GM19238 (cell line): ENCODE measurements around the gene VPS18.

Experiments
- DNase-seq: peaks from one replicate; pipeline ENCODE4 v3.0.0; 2011; ENCODE audit warnings: low spot score; ENCODE audit not compliant: insufficient read length

VPS18 gene

DNA sequence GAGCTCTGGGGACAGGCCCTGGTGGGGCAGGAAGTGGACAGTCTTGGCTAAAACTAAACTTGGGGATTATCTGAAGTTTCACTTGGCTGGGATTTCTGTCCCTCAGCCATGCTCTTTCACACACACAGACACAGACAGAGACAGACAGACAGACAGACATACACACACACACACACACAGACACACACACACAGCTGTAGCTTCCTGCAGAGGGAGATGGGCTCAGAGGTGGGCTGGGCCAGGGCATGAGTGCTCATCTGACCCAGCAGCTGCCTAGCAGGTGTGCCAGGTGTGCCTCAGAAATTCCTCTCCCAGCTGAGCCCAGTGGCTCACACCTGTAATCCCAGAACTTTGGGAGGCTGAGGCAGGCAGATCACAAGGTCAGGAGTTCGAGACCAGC, 23.5 kb upstream of the VPS18 start:
- no peak for DNase-seq

DNA sequence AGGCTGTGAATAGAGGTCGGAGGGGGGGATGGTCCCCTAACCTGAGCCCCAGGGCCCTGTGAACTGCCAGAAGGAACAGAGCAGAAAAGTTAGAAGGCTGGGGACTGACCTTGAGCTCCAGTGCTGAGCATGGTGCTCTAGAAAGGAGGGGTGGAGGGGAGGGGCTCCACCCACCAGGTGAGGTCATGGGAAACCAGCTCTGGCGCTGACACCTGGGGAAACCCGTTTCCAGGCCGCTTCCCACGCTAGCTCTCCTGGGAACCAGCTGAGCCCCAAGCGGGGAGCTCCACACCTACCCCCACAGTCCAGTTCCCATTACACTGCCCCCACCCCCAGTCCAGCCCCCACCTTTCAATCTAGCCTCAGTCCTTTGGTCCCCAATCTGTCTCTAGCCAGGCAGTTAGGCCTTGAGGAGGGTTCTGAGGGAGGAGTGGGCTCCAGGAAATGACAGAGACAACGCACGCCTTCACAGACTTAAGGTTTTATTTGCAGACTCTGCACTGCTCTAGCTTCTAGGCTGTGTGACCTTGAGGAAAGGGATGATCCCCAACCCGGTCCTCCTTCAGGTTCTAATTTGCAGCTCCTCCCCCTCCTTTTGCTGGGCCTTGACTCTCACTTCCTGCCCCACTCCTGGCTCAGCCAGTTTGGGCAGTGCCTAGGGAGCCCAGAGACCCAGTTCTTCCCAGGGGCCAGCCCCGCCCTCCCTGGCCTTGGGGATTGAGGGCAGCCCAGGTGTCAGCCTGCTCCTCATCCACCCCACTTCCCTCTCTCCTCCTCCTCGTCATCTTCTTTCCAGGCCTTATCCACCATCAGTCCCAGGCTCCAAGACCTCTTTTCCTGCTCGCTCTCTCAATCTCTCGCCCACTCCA, 22.3 kb upstream of the VPS18 start:
- DNase-seq = peak; percentile 57

DNA sequence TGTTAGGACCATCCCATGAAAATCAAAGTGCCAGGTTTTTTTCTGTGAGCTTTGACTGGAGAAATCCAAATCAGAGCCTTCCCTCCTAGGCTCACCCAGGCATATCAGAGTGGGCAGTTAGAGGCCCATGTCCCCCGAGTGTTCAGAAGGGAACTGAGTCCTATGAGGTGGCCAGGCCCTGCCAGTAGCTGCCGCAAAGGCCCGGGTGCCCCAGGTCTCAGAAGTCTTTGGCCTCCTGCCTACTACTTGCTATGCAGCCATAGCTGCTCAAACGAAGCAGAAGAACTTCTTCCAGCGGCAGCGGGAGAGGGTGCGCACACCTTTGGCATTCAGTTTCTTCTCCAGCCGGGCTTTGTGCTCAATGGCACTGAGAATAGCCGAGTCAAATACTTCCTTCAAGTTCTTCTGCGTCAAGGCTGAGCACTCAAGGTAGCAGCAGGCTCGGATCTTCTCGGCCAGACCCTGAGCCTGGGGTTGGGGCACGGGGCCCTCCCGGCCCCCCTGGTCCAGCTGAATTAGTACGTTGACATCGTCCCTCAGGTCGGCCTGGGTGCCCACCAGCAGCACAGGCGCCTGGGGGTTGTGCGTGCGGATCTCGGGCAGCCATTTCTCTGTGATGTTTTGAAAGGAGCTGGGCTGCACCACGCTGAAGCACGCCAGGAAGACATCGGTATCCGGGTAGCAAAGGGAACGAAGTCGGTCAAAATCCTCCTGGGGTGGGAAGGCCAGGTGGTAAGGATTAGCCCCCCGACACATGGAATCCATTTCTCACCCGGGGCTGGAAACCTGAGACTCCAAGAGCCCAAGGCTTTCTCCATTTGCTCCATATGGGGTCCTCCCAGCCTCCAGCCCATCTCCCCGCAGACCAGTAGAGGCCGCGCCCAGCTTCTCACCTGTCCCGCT, 21.2 kb upstream of the VPS18 start:
- no peak for DNase-seq

DNA sequence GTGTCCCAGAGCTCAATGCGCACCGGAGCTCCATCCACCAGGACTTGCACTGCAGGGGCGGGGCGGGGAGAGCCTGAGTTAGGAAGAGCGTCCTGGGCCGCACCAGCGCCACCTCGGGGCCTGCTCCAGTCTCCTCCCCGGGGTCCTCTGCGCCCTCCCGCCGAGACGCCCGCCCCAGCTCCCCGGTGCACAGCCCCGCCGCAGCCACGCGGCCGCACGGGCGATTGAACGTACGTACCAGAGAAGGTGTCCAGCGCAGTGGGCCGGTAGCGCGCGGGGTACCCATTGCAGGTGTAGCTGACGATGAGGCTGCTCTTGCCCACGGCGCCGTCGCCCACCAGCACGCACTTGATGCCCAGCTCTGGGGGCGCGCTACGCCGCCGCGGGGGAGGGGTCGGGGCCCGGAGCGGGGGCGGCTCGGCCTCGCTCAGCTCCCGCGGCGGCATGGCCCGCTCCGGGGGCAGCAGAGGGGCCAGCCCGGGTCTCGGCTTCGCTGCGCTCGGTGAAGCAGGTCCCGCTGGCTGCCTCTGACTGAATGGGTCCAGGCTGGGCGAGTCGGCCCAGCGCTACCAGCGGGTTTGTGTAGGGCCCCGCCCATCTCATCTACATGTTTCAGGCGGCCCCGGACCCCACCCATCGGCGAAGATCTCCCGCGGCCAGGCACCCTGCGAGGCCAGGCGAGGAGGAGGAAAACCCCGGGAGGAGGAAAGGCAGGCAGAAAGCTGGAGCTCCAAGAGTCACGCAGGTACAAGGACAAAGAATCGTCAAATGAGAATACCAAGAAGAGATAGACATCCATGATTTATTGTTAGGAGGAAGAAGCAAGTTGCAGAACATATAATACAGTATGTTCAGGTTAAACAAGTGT, 20.3 kb upstream of the VPS18 start, which contains the start of gene RHOV:
Gene RHOV, minus strand, starts transcription at position 541 of the 868 bp plus-strand sequence. Its CDS starts 95 bp downstream, at position 446.
- DNase-seq = peak; percentile 69

DNA sequence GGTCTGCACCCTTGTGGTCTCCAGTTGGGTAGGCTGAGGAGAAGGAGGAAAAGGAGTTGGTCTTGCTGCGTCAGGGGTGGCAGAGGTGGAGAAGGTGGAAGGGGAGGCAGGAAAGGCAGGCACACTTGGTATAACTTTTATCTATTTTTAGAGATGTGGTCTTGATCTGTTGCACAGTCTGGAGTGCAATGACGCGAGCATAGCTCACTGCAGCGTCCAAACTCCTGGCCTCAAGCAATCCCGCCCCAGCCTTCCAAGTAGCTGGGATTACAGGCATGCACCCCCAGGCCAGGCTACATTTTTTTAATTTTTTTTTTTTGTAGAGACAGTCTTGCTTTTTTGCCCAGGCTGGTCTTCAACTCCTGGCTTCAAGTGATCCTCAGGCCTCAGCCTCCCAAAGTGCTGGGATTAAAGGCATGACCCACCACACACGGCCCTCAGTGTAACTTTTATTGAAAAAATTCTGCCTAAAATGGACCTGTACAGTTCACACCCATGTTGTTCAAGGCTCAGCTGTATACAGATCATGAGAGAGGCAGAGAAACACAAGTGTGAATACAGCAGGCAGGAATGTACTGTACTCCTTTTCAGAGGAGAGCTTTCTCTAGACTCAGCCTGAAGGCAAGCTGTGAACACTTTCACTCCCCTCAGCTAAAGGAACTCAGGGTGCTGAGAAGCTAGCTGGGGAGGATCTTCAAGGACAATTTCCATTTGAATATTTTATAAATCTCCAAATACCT, 18.1 kb upstream of the VPS18 start:
- no peak for DNase-seq

DNA sequence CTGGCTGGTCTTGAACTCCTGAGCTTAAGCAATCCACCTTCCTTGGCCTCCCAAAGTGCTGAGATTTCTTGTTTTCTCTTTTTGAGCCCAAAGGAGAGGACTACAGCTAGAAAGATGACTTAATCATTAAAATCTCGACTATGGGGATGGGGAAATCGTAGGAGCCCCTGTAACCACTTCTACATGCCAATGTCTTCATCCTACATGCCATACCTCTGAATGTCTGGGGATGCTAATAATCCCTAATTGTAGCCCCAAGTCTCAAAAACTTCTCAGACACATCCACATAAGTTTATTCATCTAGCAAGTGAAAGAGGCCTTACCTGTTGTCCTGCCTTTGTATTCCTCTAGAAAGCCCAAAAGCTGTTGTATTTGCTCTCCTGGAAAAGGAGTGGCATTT, 16.6 kb upstream of the VPS18 start:
- no peak for DNase-seq

DNA sequence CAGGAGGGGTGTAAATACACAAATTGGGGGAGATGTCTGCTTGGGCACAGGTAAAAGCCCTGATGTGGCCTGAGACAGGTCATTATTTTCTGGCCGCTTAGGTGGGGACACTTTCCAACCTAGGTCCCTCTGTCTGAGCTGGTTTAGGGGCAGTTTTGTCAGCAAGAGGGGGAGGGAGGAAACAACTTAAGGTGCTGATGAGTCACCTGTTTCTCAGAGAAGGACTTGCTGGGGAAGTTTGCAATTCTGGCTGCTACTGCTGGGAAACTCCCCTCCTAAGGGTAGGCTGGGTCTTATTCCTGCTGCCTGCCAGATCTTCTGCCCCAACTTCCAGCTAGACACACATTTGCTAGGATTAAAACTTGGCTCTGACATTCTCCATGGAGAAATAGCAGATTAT, 15.5 kb upstream of the VPS18 start:
- peak; percentile 47 for DNase-seq

DNA sequence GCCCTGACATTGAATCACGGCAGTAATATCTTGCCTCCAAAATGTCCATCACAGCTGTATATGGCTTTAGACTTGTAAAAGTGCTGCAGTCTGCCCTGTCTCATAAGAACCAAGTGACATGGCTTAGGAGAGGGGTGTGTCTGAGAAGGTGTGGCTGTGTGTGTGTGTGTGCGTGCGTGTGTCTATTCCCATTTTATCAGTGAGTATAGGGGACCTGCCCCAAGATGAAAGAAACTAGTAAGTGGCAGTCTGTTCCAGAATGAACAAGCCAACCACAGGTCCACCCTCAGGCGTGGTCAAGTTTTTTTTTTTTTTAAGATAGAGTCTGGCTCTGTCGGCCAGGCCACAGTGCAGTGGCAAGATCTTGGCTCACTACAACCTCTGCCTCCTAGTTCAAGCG, 14.6 kb upstream of the VPS18 start:
- no peak for DNase-seq

DNA sequence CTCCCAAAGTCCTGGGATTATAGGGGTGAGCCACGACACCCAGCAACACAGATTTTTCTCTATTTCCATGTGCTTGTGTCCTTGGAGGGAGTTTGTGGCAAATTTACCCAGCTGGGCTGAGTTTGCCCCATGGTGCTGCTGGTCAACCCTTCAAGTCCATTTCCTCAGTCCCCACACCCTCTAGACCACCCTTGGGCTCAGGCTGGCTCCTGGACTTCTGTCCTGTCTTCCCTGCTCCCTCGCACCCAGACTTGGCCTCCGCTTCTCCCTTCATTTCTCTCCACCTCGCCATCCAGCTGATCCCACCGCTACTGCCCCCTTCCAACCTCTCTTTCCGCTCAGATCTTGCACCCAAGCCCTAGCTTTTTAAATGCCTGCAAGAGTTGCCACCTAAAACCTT, 12.9 kb upstream of the VPS18 start:
- DNase-seq = no peak

DNA sequence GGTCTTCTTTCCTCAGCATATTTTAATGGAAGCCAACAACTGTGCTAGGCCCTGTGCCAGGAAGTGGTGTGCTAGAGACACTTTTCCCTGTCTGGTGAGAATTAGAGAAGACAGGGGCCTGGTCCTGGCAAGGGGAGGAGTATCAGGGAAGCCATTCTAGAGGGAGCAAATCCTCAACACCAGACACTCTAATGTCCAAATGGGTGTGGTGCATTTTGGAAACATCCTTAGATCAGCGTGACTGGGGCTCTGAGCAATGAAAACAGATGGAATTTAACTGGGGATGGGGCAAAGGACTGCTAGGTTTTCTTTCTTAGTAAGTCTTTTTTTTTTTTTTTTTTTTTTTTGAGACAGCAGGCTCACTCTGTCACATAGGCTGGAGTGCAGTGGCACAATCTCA, 7.7 kb upstream of the VPS18 start:
- no peak for DNase-seq

DNA sequence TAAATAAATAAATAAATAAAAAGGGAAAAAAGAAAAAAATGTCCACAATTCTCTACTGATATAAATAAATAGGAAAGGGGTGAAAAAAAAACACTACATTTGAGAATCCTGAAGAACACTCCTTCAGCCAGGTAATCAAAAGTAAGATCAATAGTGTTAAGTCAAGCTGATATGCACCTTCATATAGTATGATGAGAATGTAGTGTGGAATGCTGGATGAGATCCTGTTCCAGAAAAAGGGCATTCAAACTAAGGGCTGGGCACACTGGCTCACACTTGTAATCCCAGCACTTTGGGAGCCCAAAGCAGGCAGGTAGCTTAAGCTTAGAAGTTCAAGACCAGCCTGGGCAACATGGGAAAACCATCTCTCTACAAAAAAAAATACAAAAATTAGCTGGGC, 5.1 kb upstream of the VPS18 start:
- DNase-seq = no peak

DNA sequence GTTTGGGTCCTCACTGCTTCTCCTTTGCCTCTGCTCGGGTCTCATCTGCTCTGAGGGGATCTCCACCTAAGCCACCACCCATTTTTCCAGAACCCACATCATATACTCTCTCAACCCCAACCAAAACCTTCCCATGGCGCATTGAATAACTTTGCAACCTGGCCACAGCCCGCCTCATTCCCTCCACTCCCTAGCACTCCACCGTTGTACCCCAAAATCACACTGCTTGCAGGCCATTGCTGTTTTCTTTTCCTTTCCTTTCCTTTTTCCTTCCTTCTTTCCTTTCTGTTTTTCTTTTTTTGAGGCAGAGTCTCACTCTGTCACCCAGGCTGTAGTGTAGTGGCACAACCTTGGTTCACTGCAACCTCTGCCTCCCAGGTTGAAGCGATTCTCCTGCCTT, 3.1 kb upstream of the VPS18 start:
- DNase-seq = no peak

DNA sequence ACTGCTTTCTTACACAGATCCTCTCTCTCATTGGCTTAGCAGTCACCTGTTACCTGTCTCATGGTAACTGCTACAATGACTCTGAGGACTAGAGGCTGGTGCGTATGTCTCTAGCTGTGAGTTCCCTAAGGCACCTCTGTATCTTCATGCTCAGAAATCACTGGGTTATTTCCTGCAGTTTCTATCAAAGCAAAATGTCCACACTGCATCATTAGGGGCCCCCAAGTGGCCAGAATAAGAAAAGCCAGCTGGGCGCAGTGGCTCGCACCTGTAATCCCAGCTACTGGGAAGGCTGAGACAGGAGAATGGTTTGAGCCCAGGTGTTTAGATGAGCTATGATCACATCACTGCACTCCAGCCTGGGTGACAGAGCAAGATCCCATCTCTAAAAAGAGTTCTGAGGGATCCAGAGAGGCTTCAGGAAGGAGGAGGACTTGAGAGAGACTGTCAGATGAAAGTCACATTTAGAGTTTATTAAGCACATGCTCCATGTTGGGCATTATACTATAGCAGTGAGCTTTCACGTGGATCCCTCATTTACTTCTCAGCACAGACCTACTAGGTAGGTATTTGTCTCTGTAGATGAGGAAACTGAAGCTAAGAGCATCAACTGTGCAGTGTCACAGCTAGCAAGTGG, 2.3 kb upstream of the VPS18 start:
- no peak for DNase-seq

DNA sequence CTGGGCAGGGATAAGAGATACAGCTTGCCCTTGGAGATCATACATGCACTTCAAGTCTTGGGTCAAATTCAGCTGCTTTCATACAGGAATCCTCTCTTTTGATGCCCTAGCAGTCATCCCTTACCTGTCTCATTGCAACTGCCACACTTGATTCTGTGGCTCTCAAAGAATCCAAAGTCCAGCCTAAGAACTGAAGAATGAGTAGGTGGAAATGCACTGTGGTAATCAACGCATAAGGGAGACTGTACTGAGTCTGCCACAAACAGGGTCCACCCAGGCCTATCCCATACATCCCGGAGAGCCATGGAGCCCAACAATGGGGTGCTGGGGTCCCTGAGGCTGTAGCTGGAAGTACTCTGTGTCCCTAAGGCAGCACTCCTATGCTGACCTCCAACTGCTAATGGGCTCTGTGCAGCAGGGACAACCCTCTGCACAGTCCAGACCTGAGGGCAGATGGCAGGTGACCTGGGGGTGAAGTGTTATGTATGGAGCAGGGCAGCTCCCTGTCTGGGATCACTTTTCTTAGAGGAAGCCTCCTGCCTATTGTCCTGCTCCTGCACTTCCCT, 1.7 kb upstream of the VPS18 start:
- no peak for DNase-seq

DNA sequence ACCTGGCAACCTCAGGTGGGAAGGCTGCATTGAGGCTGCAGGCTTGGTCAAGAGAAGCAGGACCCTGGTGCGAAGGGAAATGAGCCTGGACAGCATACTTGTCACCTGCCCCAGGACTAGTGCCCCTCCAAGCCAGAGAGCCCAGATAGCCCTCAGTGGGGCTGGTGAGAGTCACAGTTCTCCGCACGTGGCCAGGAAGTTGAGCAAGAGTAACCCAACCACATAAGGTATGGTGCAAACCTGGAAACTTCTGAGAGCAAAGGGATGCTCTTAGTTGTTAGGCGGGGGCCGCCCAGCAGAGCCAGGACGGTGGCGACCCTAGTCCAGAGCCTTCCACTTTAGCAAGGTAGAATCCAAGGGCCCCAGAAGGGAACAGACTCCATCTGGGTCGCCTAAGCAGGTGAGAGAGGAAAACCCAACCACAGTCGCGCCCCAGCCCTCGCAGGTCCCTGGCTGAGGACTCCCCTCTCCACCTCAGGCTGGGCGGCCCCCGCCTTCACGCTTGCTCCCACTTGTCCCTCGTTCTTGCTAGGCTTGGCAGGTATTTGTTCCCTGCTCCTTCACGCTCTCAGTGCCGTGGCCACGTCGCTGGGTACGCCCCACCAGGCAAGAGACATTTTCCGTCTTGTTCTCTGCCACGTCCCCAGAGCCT, 1.1 kb upstream of the VPS18 start:
- no peak for DNase-seq

DNA sequence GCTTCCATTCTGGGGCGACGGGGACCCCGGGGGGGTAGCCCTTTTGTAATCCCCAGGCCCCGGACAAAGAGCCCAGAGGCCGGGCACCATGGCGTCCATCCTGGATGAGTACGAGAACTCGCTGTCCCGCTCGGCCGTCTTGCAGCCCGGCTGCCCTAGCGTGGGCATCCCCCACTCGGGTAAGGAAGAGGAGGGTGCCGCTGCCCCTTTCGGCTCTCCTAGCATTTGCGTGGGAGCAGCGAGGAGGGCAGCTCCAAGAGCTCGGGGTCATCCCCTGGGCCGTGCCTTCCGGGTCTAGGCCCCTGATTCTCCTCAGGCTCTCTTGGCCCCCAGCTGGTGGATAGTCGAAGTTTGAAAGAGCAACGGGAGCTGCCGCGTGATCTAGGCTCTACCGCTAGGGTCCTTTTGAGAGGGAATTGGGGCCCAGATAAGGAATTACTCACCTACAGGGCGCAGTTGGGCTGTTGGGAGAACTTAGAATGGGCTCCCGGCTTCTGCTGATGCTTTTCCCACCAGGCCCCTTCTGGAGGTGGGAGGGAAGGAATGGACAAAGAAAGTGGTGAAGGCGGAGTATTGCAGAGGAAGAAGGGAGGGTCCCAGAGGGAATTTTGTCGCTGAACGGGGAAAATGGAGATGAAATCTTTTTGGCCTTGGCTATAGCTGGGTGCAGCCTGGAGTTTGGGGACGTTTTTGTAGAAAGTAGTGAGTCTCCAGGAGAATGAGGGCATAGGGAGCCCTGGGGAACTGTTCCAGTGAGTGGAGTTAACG, 615 bp downstream of the VPS18 start:
- peak; percentile 60 for DNase-seq

DNA sequence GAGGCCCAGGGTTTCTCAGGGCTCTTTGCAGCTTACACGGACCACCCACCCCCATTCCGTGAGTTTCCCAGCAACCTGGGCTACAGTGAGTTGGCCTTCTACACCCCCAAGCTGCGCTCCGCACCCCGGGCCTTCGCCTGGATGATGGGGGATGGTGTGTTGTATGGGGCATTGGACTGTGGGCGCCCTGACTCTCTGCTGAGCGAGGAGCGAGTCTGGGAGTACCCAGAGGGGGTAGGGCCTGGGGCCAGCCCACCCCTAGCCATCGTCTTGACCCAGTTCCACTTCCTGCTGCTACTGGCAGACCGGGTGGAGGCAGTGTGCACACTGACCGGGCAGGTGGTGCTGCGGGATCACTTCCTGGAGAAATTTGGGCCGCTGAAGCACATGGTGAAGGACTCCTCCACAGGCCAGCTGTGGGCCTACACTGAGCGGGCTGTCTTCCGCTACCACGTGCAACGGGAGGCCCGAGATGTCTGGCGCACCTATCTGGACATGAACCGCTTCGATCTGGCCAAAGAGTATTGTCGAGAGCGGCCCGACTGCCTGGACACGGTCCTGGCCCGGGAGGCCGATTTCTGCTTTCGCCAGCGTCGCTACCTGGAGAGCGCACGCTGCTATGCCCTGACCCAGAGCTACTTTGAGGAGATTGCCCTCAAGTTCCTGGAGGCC, 5.4 kb downstream of the VPS18 start:
- no peak for DNase-seq
